Esophagus squamous epithelium (tissue), 5 donors: ENCODE measurements around the gene TCOF1. TPM values are rescaled to one million over a fixed set of nuclear protein-coding genes. Genes with fewer than 3 reads are reported as not detected.

Experiments used
- DNase-seq: peaks from one replicate; lab custom pipeline; 2025; lab: John Stamatoyannopoulos, UW
- H3K27ac ChIP-seq, 4 donors: fragments of 200-600 bp; sonication (generic); one replicate each; pipeline ENCODE4 v1.5.1; 2016 to 2019; ENCODE audit warnings: mild to moderate bottlenecking in 1 of 4
- H3K27me3 ChIP-seq, 4 donors: fragments of 200-600 bp; sonication (generic); 1 replicate in 3 of 4; 2 replicates in 1 of 4; pipeline versions ENCODE4 v1.5.1 to v1.6.0; 2017 to 2021; ENCODE audit warnings: antibody characterized with exemption in 1 of 4
- H3K36me3 ChIP-seq, 3 donors: fragments of 200-600 bp; sonication (generic); one replicate each; pipeline ENCODE4 v1.5.1; 2016 to 2019
- H3K4me1 ChIP-seq, 3 donors: fragments of 200-600 bp; sonication (generic); one replicate each; pipeline ENCODE4 v1.5.1; 2017 to 2019
- H3K4me3 ChIP-seq, 4 donors: fragments of 200-600 bp; sonication (generic); 1 replicate in 3 of 4; 2 replicates in 1 of 4; pipeline ENCODE4 v1.5.1; 2016 to 2019; ENCODE audit warnings: mild to moderate bottlenecking in 2 of 4, moderate library complexity in 1 of 4
- H3K9me3 ChIP-seq, 3 donors: fragments of 200-600 bp; sonication (generic); one replicate each; pipeline ENCODE4 v1.5.1; 2016 to 2019
- POLR2A ChIP-seq, 4 donors: fragments of 450-650 bp; IDR thresholded peaks; one replicate each; pipeline ENCODE4 v1.6.1; 2017; ENCODE audit warnings: antibody characterized with exemption in 4 of 4, mild to moderate bottlenecking in 4 of 4, moderate library complexity in 3 of 4
- WGBS, 2 donors: methylation state at CpG; one replicate each; pipeline ENCODE4 v1.1.5; 2018; 5-methylcytosine and 5-hydroxymethylcytosine counted together
- intact Hi-C: fragments of 100-400 bp; cut with DNase I; formaldehyde crosslinking; loops from one replicate; pipeline ENCODE4 v1.15.0; 2022
- total RNA-seq, 4 donors: library from RNA; depleted of rRNA; stranded (reverse); fragments of >200 nt; gene quantifications; one replicate each; pipeline ENCODE4 v1.1.0, GENCODE V29; 2016
- TF ChIP-seq, protein P1 (sequence below), 6 experiments: fragments of 450-650 bp in 4 of 6; fragments of 200-600 bp in 2 of 6; sonication (generic) in 2 of 6; IDR thresholded peaks; one replicate each; pipeline ENCODE4 v1.5.1; 2016 to 2019; ENCODE audit warnings: antibody characterized with exemption in 6 of 6, mild to moderate bottlenecking in 4 of 6, moderate library complexity in 4 of 6
- donor health status: DM: yes; HTN: yes; CAD: no.

TCOF1 gene
- total RNA-seq, 4 donors from 2014 or later: 18.2 to 41.4 (median 24.8) TPM

DNA sequence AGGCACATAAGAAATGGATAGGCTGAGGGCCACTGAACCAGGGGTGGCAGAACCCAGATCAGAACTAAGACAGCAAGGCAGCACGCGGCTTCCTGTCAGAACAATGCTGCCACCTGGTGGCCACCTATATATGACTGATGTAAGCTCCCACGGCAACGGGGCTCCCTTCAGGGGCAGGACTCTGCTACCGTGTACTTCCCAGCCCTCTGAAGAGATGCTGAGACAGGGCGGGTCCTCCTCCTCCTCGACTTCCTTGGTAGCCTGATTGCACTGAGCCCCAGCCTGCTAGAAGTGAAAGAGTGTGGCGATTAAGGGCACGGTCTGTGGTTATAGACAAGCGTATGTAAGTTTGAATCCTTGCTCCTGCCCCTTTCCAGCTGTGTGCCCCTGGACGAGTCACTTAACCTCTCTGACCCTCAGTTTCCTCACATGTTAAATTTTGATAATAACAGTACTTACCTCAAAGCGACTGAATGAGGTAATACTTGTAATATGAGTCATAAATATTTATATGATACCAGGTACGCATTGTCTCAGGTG is 78.7 kb downstream of the TCOF1 start:
- intact Hi-C loops: loop anchor here (10.0 kb wide), 1 partner anchor 161 kb away; no protein-coding TSS in a partner anchor
- peaks cover 1 to 23% (median 10%) of the 10 kb centered on the region in 3 donors for H3K4me1 ChIP-seq
- 15 to 17% methylated on average over 11 to 13 of the region's 13 CpGs for WGBS, 2 donors

DNA sequence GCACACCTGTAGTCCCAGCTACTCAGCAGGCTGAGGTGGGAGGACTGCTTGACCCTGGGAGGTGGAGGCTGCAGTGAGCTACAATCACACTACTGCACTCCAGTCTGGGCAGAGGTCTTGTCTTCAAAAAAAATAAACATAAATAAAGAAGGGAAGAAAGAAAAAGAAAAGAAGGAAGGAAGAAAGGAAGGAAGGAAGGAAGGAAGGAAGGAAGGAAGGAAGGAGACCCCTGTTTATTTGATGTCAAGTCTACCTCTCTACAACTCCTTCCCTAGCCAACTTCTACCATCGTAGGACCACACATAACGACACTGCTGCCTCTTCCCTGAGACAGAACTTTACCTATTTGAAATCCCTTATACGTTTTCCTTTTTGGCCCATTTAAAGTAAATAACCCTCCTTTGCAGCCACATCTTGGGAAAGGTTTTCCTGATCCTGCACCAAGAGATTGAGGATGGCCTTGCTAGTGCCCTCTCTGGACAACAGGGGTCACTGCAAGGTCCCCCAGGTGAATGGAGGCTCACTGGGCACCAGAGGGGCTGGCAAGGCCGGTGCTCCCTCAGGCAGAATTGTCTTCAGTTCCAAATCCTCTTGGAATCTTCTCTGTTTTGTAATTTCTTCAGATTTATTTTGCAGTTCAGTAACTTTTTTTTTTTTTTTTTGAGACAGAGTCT is 81.5 kb downstream of the TCOF1 start:
- no peak overlapping the region for H3K4me3 ChIP-seq
- H3K4me1 ChIP-seq: peaks cover 0 to 20% (median 5%) of the 10 kb centered on the region in 3 donors
- no peak overlapping the region for H3K27ac ChIP-seq
- H3K9me3 ChIP-seq: no peaks in the 10 kb centered on the region
- intact Hi-C loops: loop anchor here (10.0 kb wide), 1 partner anchor 164 kb away; no protein-coding TSS in a partner anchor
- H3K36me3 ChIP-seq: peaks cover 6 to 26% (median 7%) of the 10 kb centered on the region in 3 donors
- no peaks in the 10 kb centered on the region for H3K27me3 ChIP-seq
- no peak for DNase-seq
- no peak for TF ChIP-seq POLR2A (IDR thresholded peaks at IDR 0.05)
- TF ChIP-seq, protein P1, sequence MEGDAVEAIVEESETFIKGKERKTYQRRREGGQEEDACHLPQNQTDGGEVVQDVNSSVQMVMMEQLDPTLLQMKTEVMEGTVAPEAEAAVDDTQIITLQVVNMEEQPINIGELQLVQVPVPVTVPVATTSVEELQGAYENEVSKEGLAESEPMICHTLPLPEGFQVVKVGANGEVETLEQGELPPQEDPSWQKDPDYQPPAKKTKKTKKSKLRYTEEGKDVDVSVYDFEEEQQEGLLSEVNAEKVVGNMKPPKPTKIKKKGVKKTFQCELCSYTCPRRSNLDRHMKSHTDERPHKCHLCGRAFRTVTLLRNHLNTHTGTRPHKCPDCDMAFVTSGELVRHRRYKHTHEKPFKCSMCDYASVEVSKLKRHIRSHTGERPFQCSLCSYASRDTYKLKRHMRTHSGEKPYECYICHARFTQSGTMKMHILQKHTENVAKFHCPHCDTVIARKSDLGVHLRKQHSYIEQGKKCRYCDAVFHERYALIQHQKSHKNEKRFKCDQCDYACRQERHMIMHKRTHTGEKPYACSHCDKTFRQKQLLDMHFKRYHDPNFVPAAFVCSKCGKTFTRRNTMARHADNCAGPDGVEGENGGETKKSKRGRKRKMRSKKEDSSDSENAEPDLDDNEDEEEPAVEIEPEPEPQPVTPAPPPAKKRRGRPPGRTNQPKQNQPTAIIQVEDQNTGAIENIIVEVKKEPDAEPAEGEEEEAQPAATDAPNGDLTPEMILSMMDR (IDR thresholded peaks at IDR 0.05): peak in 3 of 6 experiments; percentile 26 to 43 (median 40)
- WGBS, 2 donors: 44 to 55% methylated on average over 4 of the region's 4 CpGs

More for the DNA sequence above, 78.7 kb downstream of the TCOF1 start:
- no peak overlapping the region for H3K27ac ChIP-seq
- H3K36me3 ChIP-seq: no peaks in the 10 kb centered on the region
- H3K4me3 ChIP-seq: peak overlapping the region in 1 of 4 donors; percentile 17
- H3K9me3 ChIP-seq: no peaks in the 10 kb centered on the region
- TF ChIP-seq, protein P1 (IDR thresholded peaks at IDR 0.05): peak; percentile 83 to 90 (median 84)
- TF ChIP-seq POLR2A (IDR thresholded peaks at IDR 0.05): no peak
- no peaks in the 10 kb centered on the region for H3K27me3 ChIP-seq
- peak; percentile 48 for DNase-seq

DNA sequence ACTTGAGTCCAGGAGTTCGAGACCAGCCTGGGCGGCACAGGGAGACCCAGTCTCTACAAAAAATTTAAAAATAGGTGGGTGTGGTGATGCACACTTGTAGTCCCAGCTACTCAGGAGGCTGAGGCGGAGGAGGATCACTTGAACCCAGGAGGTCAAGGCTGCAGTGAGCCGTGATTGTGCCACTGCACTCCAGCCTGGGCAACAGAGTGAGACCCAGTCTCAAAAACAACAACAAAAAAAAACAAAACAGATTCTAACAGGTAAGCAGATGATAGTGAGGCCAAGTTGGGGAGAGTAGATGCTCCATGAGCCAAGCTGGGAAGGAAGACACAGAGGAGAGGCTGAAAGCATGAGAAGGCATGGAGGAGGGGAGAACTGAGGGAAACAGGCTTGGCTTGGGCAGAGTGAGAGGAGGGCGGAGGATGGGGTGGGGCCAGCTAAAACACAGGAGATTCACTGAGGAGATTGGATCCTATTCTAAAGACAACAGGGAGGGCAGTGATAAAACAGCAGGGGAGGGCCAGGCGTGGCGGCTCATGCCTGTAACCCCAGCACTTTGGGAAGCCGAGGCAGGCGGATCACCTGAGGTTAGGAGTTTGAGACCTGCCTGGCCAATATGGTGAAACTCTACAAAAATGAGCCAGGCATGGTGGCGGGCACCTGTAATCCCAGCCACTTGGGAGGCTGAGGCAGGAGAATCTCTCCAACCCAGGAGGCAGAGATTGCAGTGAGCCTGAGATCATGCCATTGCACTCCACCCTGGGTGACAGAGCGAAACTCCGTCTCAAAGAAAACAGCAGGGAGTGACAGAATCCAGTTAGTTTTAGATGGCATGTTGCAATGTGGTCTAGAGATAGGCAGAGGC is 83.7 kb downstream of the TCOF1 start:
- WGBS, 2 donors: 87 to 92% methylated on average over 12 of the region's 12 CpGs

DNA sequence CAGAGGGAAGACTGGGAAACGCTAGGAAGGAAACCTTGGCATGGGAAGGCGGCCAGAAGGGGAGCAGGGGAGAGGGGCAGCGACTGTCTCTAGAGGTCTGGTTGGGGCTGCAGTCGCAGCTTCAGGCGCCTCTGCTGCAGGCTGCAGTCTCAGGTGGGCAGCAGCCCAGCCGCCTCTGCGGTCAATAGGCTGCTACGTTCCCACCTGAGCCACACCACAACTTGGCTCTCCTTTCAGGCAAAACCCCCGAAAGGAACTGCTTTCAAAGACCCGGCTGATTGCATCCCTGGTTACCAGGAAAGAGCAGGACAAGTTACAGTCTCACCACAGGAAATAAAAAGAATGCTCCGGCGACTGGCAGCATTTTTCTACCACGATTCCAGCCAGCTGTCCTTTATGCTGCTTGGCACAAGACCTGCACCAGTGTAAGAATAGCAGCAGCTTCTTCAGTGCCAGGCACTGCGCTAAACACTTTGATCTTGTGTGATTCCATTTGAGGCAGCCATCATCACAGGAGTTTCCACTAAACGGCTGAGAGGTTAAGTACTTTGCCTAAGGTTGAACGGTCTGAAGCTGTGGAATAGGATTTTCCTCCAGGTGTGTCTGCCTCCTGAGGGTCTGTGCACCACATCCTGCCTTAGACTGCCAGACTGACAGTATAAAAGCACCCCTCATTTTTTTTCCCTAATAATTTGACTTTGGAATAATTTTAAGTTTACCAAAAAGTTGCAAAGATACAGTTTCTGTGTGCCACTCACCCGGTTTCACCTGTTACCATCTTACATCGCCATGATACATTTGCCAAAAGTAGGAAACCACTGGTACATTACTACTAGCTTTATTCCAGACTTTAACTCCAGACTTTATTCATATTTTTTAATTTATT is 84.6 kb downstream of the TCOF1 start:
- Histone ChIP-seq H3K27ac (peak overlapping the region in 1 of 4 donors; percentile 28), H3K4me1 (peaks cover 0 to 35% (median 0%) of the 10 kb centered on the region in 3 donors), H3K4me3 (no peak overlapping the region), H3K27me3 (no peaks in the 10 kb centered on the region), H3K36me3 (peaks cover 35 to 56% (median 36%) of the 10 kb centered on the region in 3 donors), H3K9me3 (no peaks in the 10 kb centered on the region)
- WGBS, 2 donors: 50 to 52% methylated on average over 16 of the region's 18 CpGs
- TF ChIP-seq POLR2A (IDR thresholded peaks at IDR 0.05): no peak
- TF ChIP-seq, protein P1 (IDR thresholded peaks at IDR 0.05): no peak
- intact Hi-C loops: no loop called here
- no peak for DNase-seq

More for the DNA sequence above, 83.7 kb downstream of the TCOF1 start:
- DNase-seq: no peak
- Histone ChIP-seq H3K9me3 (no peaks in the 10 kb centered on the region), H3K4me1 (peaks cover 0 to 29% (median 4%) of the 10 kb centered on the region in 3 donors), H3K36me3 (peaks cover 26 to 47% (median 27%) of the 10 kb centered on the region in 3 donors), H3K27me3 (no peaks in the 10 kb centered on the region), H3K4me3 (no peak overlapping the region), H3K27ac (peak overlapping the region in 1 of 4 donors; percentile 28)
- intact Hi-C loops: no loop called here
- TF ChIP-seq POLR2A (IDR thresholded peaks at IDR 0.05): no peak
- TF ChIP-seq, protein P1 (IDR thresholded peaks at IDR 0.05): no peak
